ENCODE measurements around the gene SMDT1.
A peak's percentile ranks its signal among the peaks of the same experiment; 100 is the strongest.
"Not testable (repeated sequence)": the region's sequence is repeated elsewhere in the genome, so short reads cannot be mapped to it uniquely, and the experiment has no call there.

The SMDT1 gene

GRCh38 chr22:42091455-42091782 is 11.9 kb downstream of the SMDT1 start:
- peak overlapping the region; percentile 51 to 95 (median 85) for H3K4me3 ChIP-seq
- H3K27ac ChIP-seq = peak overlapping the region in 20 of 21 experiments; percentile 69 to 98 (median 92)

GRCh38 chr22:42101199-42101598 is 21.7 kb downstream of the SMDT1 start:
- H3K27ac ChIP-seq = no peak overlapping the region
- no peak overlapping the region for H3K4me3 ChIP-seq

- not testable (repeated sequence) for H3K27ac ChIP-seq, H3K4me3 ChIP-seq
Observed at GRCh38 chr22:42104332-42104860, 24.9 kb downstream of the SMDT1 start.

GRCh38 chr22:42108848-42109247 is 29.3 kb downstream of the SMDT1 start:
- no peak overlapping the region for H3K4me3 ChIP-seq
- H3K27ac ChIP-seq = no peak overlapping the region

GRCh38 chr22:42111798-42112197 is 32.3 kb downstream of the SMDT1 start:
- H3K27ac ChIP-seq = no peak overlapping the region
- no peak overlapping the region for H3K4me3 ChIP-seq

GRCh38 chr22:42112793-42113192 is 33.3 kb downstream of the SMDT1 start:
- H3K27ac ChIP-seq, H3K4me3 ChIP-seq: not testable (repeated sequence)

GRCh38 chr22:42114721-42115120 is 35.2 kb downstream of the SMDT1 start:
- Histone ChIP-seq H3K27ac (no peak overlapping the region), H3K4me3 (no peak overlapping the region)

- H3K4me3 ChIP-seq, H3K27ac ChIP-seq: not testable (repeated sequence)
Observed at GRCh38 chr22:42115420-42115830, 35.9 kb downstream of the SMDT1 start.

GRCh38 chr22:42116848-42117424 is 37.4 kb downstream of the SMDT1 start:
- Histone ChIP-seq H3K4me3 (no peak overlapping the region), H3K27ac (no peak overlapping the region)

GRCh38 chr22:42120231-42121021 is 40.9 kb downstream of the SMDT1 start:
- not testable (repeated sequence) for H3K4me3 ChIP-seq
- peak overlapping the region in 8 of 21 experiments; percentile 2 to 79 (median 37) for H3K27ac ChIP-seq

GRCh38 chr22:42123529-42123928 is 44.0 kb downstream of the SMDT1 start:
- H3K4me3 ChIP-seq, H3K27ac ChIP-seq: not testable (repeated sequence)

- Histone ChIP-seq H3K4me3 (no peak overlapping the region), H3K27ac (no peak overlapping the region)
Observed at GRCh38 chr22:42127606-42128005, 48.1 kb downstream of the SMDT1 start.

GRCh38 chr22:42128007-42128406 is 48.5 kb downstream of the SMDT1 start:
- not testable (repeated sequence) for H3K4me3 ChIP-seq, H3K27ac ChIP-seq

GRCh38 chr22:42128776-42129694 is 49.5 kb downstream of the SMDT1 start:
- not testable (repeated sequence) for H3K27ac ChIP-seq, H3K4me3 ChIP-seq

- not testable (repeated sequence) for H3K27ac ChIP-seq
Observed at GRCh38 chr22:42130182-42130581, 50.7 kb downstream of the SMDT1 start.

GRCh38 chr22:42130639-42131431 is 51.3 kb downstream of the SMDT1 start, which contains the start of gene CYP2D6:
CYP2D6 (minus strand) TSS chr22:42130810; CDS start chr22:42130791, 19 bp downstream.
- not testable (repeated sequence) for H3K4me3 ChIP-seq, H3K27ac ChIP-seq

More at GRCh38 chr22:42130182-42130581, 50.7 kb downstream of the SMDT1 start:
- H3K4me3 ChIP-seq = not testable (repeated sequence)

- no peak overlapping the region for H3K27ac ChIP-seq
- H3K4me3 ChIP-seq = no peak overlapping the region
Observed at GRCh38 chr22:42131562-42131961, 52.1 kb downstream of the SMDT1 start.

GRCh38 chr22:42132457-42132856 is 53.0 kb downstream of the SMDT1 start:
- Histone ChIP-seq H3K4me3 (no peak overlapping the region), H3K27ac (no peak overlapping the region)

Data from skin epidermis (tissue), 12 donors.